H1 (cell line): Measurements from ENCODE around the gene EFCAB8. TPM values are rescaled to one million over a fixed set of nuclear protein-coding genes. Genes with fewer than 3 reads are reported as not detected.

Source experiments
- CTCF ChIA-PET: fragments of 300-600 bp; sonication (Branson Sonifier 250); formaldehyde crosslinking; loops from one replicate; lab custom pipeline; 2021; ENCODE audit not compliant: partially characterized antibody; lab: Charles Lee
- POLR2A ChIA-PET: fragments of 300-600 bp; sonication (Branson Sonifier 250); formaldehyde crosslinking; loops from one replicate; lab custom pipeline; 2021; ENCODE audit warnings: inconsistent platforms; ENCODE audit not compliant: partially characterized antibody; lab: Charles Lee
- DNase-seq, 2 experiments: peaks; one replicate each; pipeline versions ENCODE4 v3.0.0 to v3.0.0-alpha.2; 2010 to 2022; ENCODE audit warnings: low spot score in 2 of 2, low read depth in 1 of 2, mixed read lengths in 1 of 2
- FAIRE-seq: peaks from 2 replicates; lab custom pipeline; 2011; peaks lifted over from hg19 to GRCh38; lab: Jason Lieb, UNC
- H2AFZ ChIP-seq: 2 replicates; pipeline ENCODE4 v1.8.1; 2012; ENCODE audit warnings: low read length, inconsistent platforms
- H2AK5ac ChIP-seq: 2 replicates; pipeline ENCODE4 v1.6.1; 2013; ENCODE audit warnings: low read depth, low read length
- H2BK120ac ChIP-seq: replicated peaks from 2 replicates; pipeline ENCODE3; 2013; ENCODE audit warnings: low read depth, low read length, inconsistent platforms
- H2BK12ac ChIP-seq: 2 replicates; pipeline ENCODE4 v1.6.1; 2013; ENCODE audit warnings: low read depth, low read length
- H2BK15ac ChIP-seq: 2 replicates; pipeline ENCODE4 v1.6.1; 2013; ENCODE audit warnings: low read length
- H2BK20ac ChIP-seq: 2 replicates; pipeline ENCODE4 v1.6.1; 2013; ENCODE audit warnings: low read length
- H2BK5ac ChIP-seq: 2 replicates; pipeline ENCODE4 v1.6.1; 2013; ENCODE audit warnings: low read depth, low read length
- H3K14ac ChIP-seq: 2 replicates; pipeline ENCODE4 v1.6.1; 2013; ENCODE audit warnings: inconsistent platforms; ENCODE audit not compliant: insufficient read length
- H3K18ac ChIP-seq: 2 replicates; pipeline ENCODE4 v1.6.1; 2013; ENCODE audit warnings: low read length; ENCODE audit errors: extremely low read depth
- H3K23ac ChIP-seq: 2 replicates; pipeline ENCODE4 v1.6.1; 2013; ENCODE audit warnings: inconsistent platforms; ENCODE audit not compliant: insufficient read length
- H3K23me2 ChIP-seq: 2 replicates; pipeline ENCODE4 v1.6.1; 2013; ENCODE audit warnings: low read depth, low read length
- H3K27ac ChIP-seq: 2 replicates; pipeline ENCODE4 v1.6.1; 2011; ENCODE audit warnings: low read depth, low read length, inconsistent platforms
- H3K27me3 ChIP-seq, 4 experiments: replicated peaks in 1 of 4; 1 replicate in 1 of 4; 2 replicates in 3 of 4; pipeline versions ENCODE4 v1.6.1 to v1.8.1; 2011 to 2013; ENCODE audit warnings: low read length in 3 of 4, mild to moderate bottlenecking in 3 of 4, inconsistent platforms in 2 of 4, mixed read lengths in 2 of 4, moderate library complexity in 1 of 4; ENCODE audit not compliant: control insufficient read depth in 3 of 4, insufficient read depth in 3 of 4; ENCODE audit errors: extremely low read depth in 1 of 4
- H3K36me3 ChIP-seq, 4 experiments: 2 replicates each; pipeline versions ENCODE4 v1.6.1 to v1.8.1; 2011 to 2013; ENCODE audit warnings: mild to moderate bottlenecking in 4 of 4, low read length in 3 of 4, moderate library complexity in 2 of 4, control low read depth in 1 of 4, inconsistent platforms in 1 of 4; ENCODE audit not compliant: insufficient read depth in 4 of 4, control insufficient read depth in 2 of 4
- H3K4ac ChIP-seq: replicated peaks from 2 replicates; pipeline ENCODE3; 2013; ENCODE audit warnings: low read length, low read depth, mixed read lengths, inconsistent platforms; ENCODE audit not compliant: insufficient read length
- H3K4me1 ChIP-seq, 4 experiments: replicated peaks in 1 of 4; 1 replicate in 1 of 4; 2 replicates in 3 of 4; pipeline versions ENCODE4 v1.6.1 to v1.8.1; 2011 to 2013; ENCODE audit warnings: low read length in 3 of 4, inconsistent platforms in 2 of 4, mixed read lengths in 1 of 4; ENCODE audit not compliant: insufficient read depth in 4 of 4, control insufficient read depth in 3 of 4
- H3K4me2 ChIP-seq, 2 experiments: 2 replicates each; pipeline versions ENCODE4 v1.6.1 to v1.8.1; 2011 to 2013; ENCODE audit warnings: low read depth in 2 of 2, low read length in 2 of 2, control low read depth in 1 of 2, inconsistent platforms in 1 of 2, mild to moderate bottlenecking in 1 of 2; ENCODE audit not compliant: insufficient read depth in 1 of 2
- H3K4me3 ChIP-seq, 4 experiments: fragments of 200-600, 300-600 bp in 1 of 4; sonication (generic), shearing (Covaris generic), sonication (Bioruptor Twin) in 1 of 4; 2 replicates each; pipeline versions ENCODE4 v1.5.1 to v1.8.1; 2011 to 2016; ENCODE audit warnings: low read length in 4 of 4, low read depth in 3 of 4, control low read depth in 2 of 4, inconsistent platforms in 2 of 4, mild to moderate bottlenecking in 2 of 4, mixed read lengths in 1 of 4, moderate library complexity in 1 of 4; ENCODE audit not compliant: insufficient read depth in 2 of 4; ENCODE audit errors: extremely low read depth in 1 of 4
- H3K56ac ChIP-seq: replicated peaks from 2 replicates; pipeline ENCODE3; 2013; ENCODE audit warnings: low read depth, mild to moderate bottlenecking, mixed read lengths, low read length, inconsistent platforms; ENCODE audit not compliant: insufficient read length
- H3K79me1 ChIP-seq: 2 replicates; pipeline ENCODE4 v1.6.1; 2013; ENCODE audit warnings: low read depth, low read length, control low read depth
- H3K79me2 ChIP-seq, 2 experiments: 2 replicates each; pipeline versions ENCODE4 v1.6.1 to v1.8.1; 2012 to 2013; ENCODE audit warnings: low read length in 2 of 2, mild to moderate bottlenecking in 2 of 2, inconsistent platforms in 1 of 2; ENCODE audit not compliant: insufficient read depth in 2 of 2, control insufficient read depth in 1 of 2
- H3K9ac ChIP-seq, 4 experiments: replicated peaks in 1 of 4; 1 replicate in 1 of 4; 2 replicates in 3 of 4; pipeline versions ENCODE4 v1.6.1 to v1.8.1; 2011 to 2013; ENCODE audit warnings: low read depth in 3 of 4, low read length in 3 of 4, control low read depth in 2 of 4, mild to moderate bottlenecking in 2 of 4, moderate library complexity in 2 of 4, inconsistent platforms in 1 of 4; ENCODE audit errors: extremely low read depth in 1 of 4
- H3K9me3 ChIP-seq, 2 experiments: 2 replicates each; pipeline versions ENCODE4 v1.6.1 to v1.8.1; 2012 to 2013; ENCODE audit warnings: mild to moderate bottlenecking in 2 of 2, moderate library complexity in 2 of 2, control low read depth in 1 of 2, inconsistent platforms in 1 of 2, low read depth in 1 of 2, low read length in 1 of 2, mixed read lengths in 1 of 2; ENCODE audit not compliant: insufficient read depth in 2 of 2
- H4K20me1 ChIP-seq, 2 experiments: replicated peaks in 1 of 2; 2 replicates each; pipeline versions ENCODE3 to v1.8.1; 2011 to 2013; ENCODE audit warnings: inconsistent platforms in 2 of 2, low read length in 2 of 2, mild to moderate bottlenecking in 1 of 2; ENCODE audit not compliant: insufficient read depth in 2 of 2, control insufficient read depth in 1 of 2
- H4K5ac ChIP-seq: 2 replicates; pipeline ENCODE4 v1.6.1; 2013; ENCODE audit warnings: low read length, low read depth, mixed read lengths, inconsistent platforms; ENCODE audit not compliant: insufficient read length
- H4K8ac ChIP-seq: 2 replicates; pipeline ENCODE4 v1.8.0; 2013; ENCODE audit warnings: mild to moderate bottlenecking, moderate library complexity, low read length, inconsistent platforms; ENCODE audit not compliant: insufficient read depth; ENCODE audit errors: extremely low read depth
- H4K91ac ChIP-seq: replicated peaks from 2 replicates; pipeline ENCODE3; 2013; ENCODE audit warnings: low read length, mixed read lengths, inconsistent platforms; ENCODE audit not compliant: insufficient read length
- BCL11A ChIP-seq, 2 experiments: IDR thresholded peaks; one replicate each; pipeline ENCODE4 v1.6.1; 2011; ENCODE audit warnings: low read depth in 2 of 2, low read length in 2 of 2, mild to moderate bottlenecking in 2 of 2
- CREB1 ChIP-seq: IDR thresholded peaks from 2 replicates; pipeline ENCODE4 v1.6.1; 2012; ENCODE audit warnings: inconsistent platforms
- GABPA ChIP-seq: IDR thresholded peaks from 2 replicates; pipeline ENCODE4 v1.6.1; 2011; ENCODE audit warnings: mild to moderate bottlenecking, low read length, moderate library complexity, borderline replicate concordance; ENCODE audit not compliant: insufficient read depth
- HDAC6 ChIP-seq: IDR thresholded peaks from one replicate; pipeline ENCODE4 v1.7.1; 2012; ENCODE audit warnings: low read depth, mild to moderate bottlenecking, inconsistent platforms, low read length, moderate library complexity
- JUN ChIP-seq: IDR thresholded peaks from 2 replicates; pipeline ENCODE4 v1.6.1; 2011; ENCODE audit warnings: low read depth, mild to moderate bottlenecking, improper control_type of control experiment, low read length
- KDM1A ChIP-seq: fragments of 200-600, 300-600 bp; sonication (generic); IDR thresholded peaks from 2 replicates; pipeline ENCODE4 v1.7.1; 2016; ENCODE audit warnings: mild to moderate bottlenecking, low read length, borderline replicate concordance
- KDM5A ChIP-seq: fragments of 200-600 bp; IDR thresholded peaks from 2 replicates; pipeline ENCODE4 v1.7.1; 2012; ENCODE audit warnings: mild to moderate bottlenecking, low read length, inconsistent platforms, mixed read lengths
- MAFK ChIP-seq: IDR thresholded peaks from 2 replicates; pipeline ENCODE4 v1.6.1; 2012; ENCODE audit warnings: low read depth, mild to moderate bottlenecking, improper control_type of control experiment, low read length
- NANOG ChIP-seq: IDR thresholded peaks from 2 replicates; pipeline ENCODE4 v1.6.1; 2011; ENCODE audit warnings: low read length, low read depth, mild to moderate bottlenecking, inconsistent platforms; ENCODE audit not compliant: insufficient read depth, poor library complexity, severe bottlenecking
- POLR2AphosphoS5 ChIP-seq: IDR thresholded peaks from 2 replicates; pipeline ENCODE4 v1.6.1; 2011; ENCODE audit warnings: low read depth, low read length
- RFX5 ChIP-seq: IDR thresholded peaks from 2 replicates; pipeline ENCODE4 v1.6.1; 2011; ENCODE audit warnings: low read depth, low read length, improper control_type of control experiment, borderline replicate concordance
- TCF12 ChIP-seq: IDR thresholded peaks from 2 replicates; pipeline ENCODE4 v1.6.1; 2011; ENCODE audit warnings: low read depth, mild to moderate bottlenecking, low read length
- WGBS, 2 experiments: shearing (Covaris generic) in 1 of 2; methylation state at CpG; one replicate each; pipeline versions ENCODE4 v1.1.6 to v1.1.7; 2013 to 2015; ENCODE audit warnings: low lambda C conversion rate in 2 of 2, mixed read lengths in 2 of 2, inconsistent platforms in 1 of 2, low coverage in 1 of 2, missing lambda C conversion rate in 1 of 2; ENCODE audit not compliant: insufficient replicate concordance in 2 of 2, insufficient coverage in 1 of 2, insufficient read length in 1 of 2; ENCODE audit errors: extremely low coverage in 1 of 2, missing lambda C conversion rate in 1 of 2; 5-methylcytosine and 5-hydroxymethylcytosine counted together
- polyA plus RNA-seq, 7 experiments: library from polyadenylated mRNA; depleted of rRNA in 3 of 7; stranded (reverse) in 5 of 7; unstranded in 2 of 7; fragments of >200 nt in 5 of 7; fragments of 200-250 nt in 2 of 7; gene quantifications; 1 replicate in 5 of 7; 2 replicates in 1 of 7; 4 replicates in 1 of 7; pipeline versions ENCODE4 v1.2.1 to v1.2.3, GENCODE V29; 2011 to 2013; ENCODE audit warnings: missing spikeins in 2 of 7, mixed read lengths in 2 of 7
- total RNA-seq: library from RNA; stranded (reverse); fragmentation: NEBNext Ultra II Directional; extraction: Animal tissue kit (Norgen Biotek cat#: 25700); gene quantifications from 2 replicates; pipeline ENCODE4 v1.2.1, GENCODE V29; 2021

The EFCAB8 gene
- total and polyA plus RNA-seq, 2 of the 8 experiments (the other 6 are each of a cell fraction or from before 2014, with no cell fraction given): 0.06 to 0.20 TPM

DNA sequence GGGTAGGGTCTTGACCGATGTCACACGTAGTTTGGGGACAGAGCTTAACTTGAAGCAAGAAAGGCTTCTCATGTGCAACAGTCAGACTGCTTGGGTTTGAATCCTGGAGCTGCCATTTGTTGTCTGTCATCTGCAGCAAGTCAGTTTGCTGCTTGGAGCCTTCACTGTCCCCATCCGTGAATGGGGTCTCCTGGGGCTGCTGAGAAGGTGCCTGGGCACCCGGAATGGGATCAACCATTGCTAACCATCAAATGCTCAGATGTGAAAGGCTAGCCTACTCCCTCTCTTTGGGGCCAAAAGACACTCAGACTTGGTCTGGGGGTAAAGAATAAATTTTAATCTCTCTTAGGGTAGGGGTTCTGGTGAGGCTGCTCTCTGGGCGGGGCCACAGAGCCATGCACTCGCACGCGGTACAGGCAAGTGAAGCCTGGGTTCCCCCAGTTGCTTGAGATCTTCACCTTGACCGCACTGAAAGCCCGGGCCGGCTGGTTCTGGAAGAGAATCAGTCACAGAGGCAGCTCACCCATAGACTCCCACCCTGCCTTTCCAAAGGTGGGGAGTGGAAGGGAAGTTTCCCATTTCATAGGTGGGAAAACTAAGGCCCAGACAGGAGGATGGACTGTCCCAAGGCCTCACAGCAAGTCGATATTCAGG, 124.9 kb downstream of the EFCAB8 start:
- Histone ChIP-seq H4K8ac (no peak overlapping the region), H3K4me2 (no peak overlapping the region), H2BK5ac (no peak overlapping the region), H3K36me3 (no peaks in the 10 kb centered on the region), H2AFZ (no peak overlapping the region), H2AK5ac (0 out of 2 replicates have a peak overlapping the region, but pooled peaks have one; percentile 13), H2BK20ac (no peak overlapping the region), H3K14ac (no peak overlapping the region), H3K23me2 (no peaks in the 10 kb centered on the region), H3K27me3 (no peaks in the 10 kb centered on the region), H3K9ac (no peak overlapping the region), H3K27ac (no peak overlapping the region), H3K23ac (no peak overlapping the region), H2BK15ac (no peak overlapping the region), H3K4me3 (no peak overlapping the region), H3K4me1 (no peaks in the 10 kb centered on the region; a peak in 1 of 7 replicates), H3K79me1 (no peaks in the 10 kb centered on the region), H4K20me1 (no peaks in the 10 kb centered on the region), H4K5ac (no peak overlapping the region), H2BK120ac (no peak overlapping the region), H3K9me3 (no peaks in the 10 kb centered on the region), H2BK12ac (no peak overlapping the region), H3K4ac (no peak overlapping the region), H3K56ac (no peak overlapping the region), H4K91ac (no peak overlapping the region), H3K18ac (no peak overlapping the region), H3K79me2 (no peaks in the 10 kb centered on the region)
- POLR2A ChIA-PET: interaction anchor here (0.7 kb wide), 1 partner anchor 21 kb away, joined by 3 read pairs; no protein-coding TSS in a partner anchor
- DNase-seq (no peak), FAIRE-seq (no peak)
- 88% methylated on average over 12 of the region's 12 CpGs; no CpG with 5 or more reads in 1 of the 2 experiments for WGBS, 2 experiments
- no peak for TF ChIP-seq JUN
- TF ChIP-seq RFX5: no peak
- no peak for TF ChIP-seq KDM5A
- TF ChIP-seq TCF12: no peak
- TF ChIP-seq HDAC6: no peak
- TF ChIP-seq POLR2AphosphoS5: no peak
- no peak for TF ChIP-seq MAFK
- no peak for TF ChIP-seq KDM1A
- TF ChIP-seq BCL11A (IDR thresholded peaks at IDR 0.05; ENCODE audit: low read depth in 2 of 2, low read length in 2 of 2): no peak
- no peak for TF ChIP-seq CREB1
- no peak for TF ChIP-seq GABPA
- TF ChIP-seq NANOG: no peak
- CTCF ChIA-PET: interaction anchor here (1.0 to 5.4 kb wide), 6 partner anchors 12 to 318 kb away, joined by 3 to 53 read pairs (median 4); partner anchors contain the start of gene SUN5
